ENCODE data around the gene TRPV3.

DNA sequence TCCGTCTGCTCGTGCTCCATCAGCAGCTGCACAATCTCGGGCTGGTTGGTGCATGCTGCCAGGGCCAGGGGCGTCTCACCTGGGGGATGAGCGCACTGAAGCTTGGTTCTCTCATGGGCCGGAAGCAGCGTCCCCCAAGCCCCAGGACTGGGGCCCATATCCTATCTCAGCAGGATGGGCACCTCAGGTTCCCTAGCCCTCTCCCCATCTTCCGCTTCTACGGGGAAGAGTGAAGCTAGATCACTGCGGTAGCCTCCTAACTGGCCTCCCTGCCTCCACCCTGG lies 24.8 kb downstream of the TRPV3 start:
- no peak for TF ChIP-seq CTCF (IDR thresholded peaks at IDR 0.05; ENCODE audit: low read length)
- no peak for TF ChIP-seq EZH2 (IDR thresholded peaks at IDR 0.05; ENCODE audit: borderline replicate concordance, low read length)
